Left lung (tissue), 10 donors: ENCODE data around the gene PAPOLB. TPM values are rescaled to one million over a fixed set of nuclear protein-coding genes. Genes with fewer than 3 reads are reported as not detected.

Source experiments
- ATAC-seq: fragments of 200-7000 bp; cut with Tn5 transposase; one replicate; pipeline ENCODE4 v1.9.1; 2020; ENCODE audit warnings: moderate library complexity
- DNase-seq, 4 donors: peaks; one replicate each; pipeline ENCODE4 v3.0.0-alpha.2; 2013 to 2020
- H3K27ac ChIP-seq, 2 donors: fragments of 200-600 bp; sonication (generic) in 1 of 2; one replicate each; pipeline versions ENCODE4 v1.5.0 to v1.8.0; 2020 to 2021
- H3K27me3 ChIP-seq, 2 donors: fragments of 200-600 bp; sonication (generic) in 1 of 2; one replicate each; pipeline versions ENCODE4 v1.5.0 to v1.8.0; 2020 to 2021
- H3K36me3 ChIP-seq, 2 donors: fragments of 200-600 bp; sonication (generic) in 1 of 2; one replicate each; pipeline versions ENCODE4 v1.5.0 to v1.8.0; 2020 to 2021
- H3K4me1 ChIP-seq, 2 donors: fragments of 200-600 bp; one replicate each; pipeline ENCODE4 v1.8.0; 2021
- H3K4me3 ChIP-seq, 2 donors: fragments of 200-600 bp; sonication (generic) in 1 of 2; one replicate each; pipeline versions ENCODE4 v1.5.0 to v1.8.0; 2020 to 2021; ENCODE audit warnings: mild to moderate bottlenecking in 1 of 2
- H3K9me3 ChIP-seq, 2 donors: fragments of 200-600 bp; sonication (generic) in 1 of 2; one replicate each; pipeline versions ENCODE4 v1.5.0 to v1.8.0; 2020 to 2021
- CTCF ChIP-seq, 2 donors: fragments of 200-600 bp; sonication (generic) in 1 of 2; IDR thresholded peaks; one replicate each; pipeline versions ENCODE4 v1.5.0 to v1.8.0; 2021; ENCODE audit warnings: antibody characterized with exemption in 2 of 2
- intact Hi-C, 2 donors: fragments of 100-400 bp; cut with DNase I; formaldehyde crosslinking; loops; one replicate each; pipeline versions ENCODE4 v1.11.2 to v1.14.2; 2022
- polyA plus RNA-seq, 6 donors: library from polyadenylated mRNA; unstranded; fragments of 120-200 nt; gene quantifications; one replicate each; pipeline ENCODE4 v1.2.1, GENCODE V29; 2013; ENCODE audit not compliant: insufficient read length in 6 of 6
- total RNA-seq, 2 donors: library from RNA; stranded (reverse); fragmentation: NEBNext Ultra II Directional; extraction: Animal tissue kit (Norgen Biotek cat#: 25700); gene quantifications; one replicate each; pipeline ENCODE4 v1.2.1, GENCODE V29; 2021
- donor health status: DM: no; HTN: yes; CAD: no.
- donor health status: DM: no; HTN: no; CAD: no.

Gene PAPOLB
- total and polyA plus RNA-seq, 8 donors: 0.07 to 0.24 (median 0.14) TPM

GRCh38 chr7:4883372-4884144, 21.7 kb upstream of the PAPOLB start, which contains the start of gene RADIL:
Gene RADIL, minus strand, starts transcription at chr7:4883716. Its CDS starts 5,577 bp downstream, at chr7:4878139.
- H3K4me1 ChIP-seq: peaks cover 4 to 18% of the 10 kb centered on the region in 2 donors
- intact Hi-C loops: no loop called here
- peak; percentile 80 to 93 (median 92) for DNase-seq
- no peaks in the 10 kb centered on the region for H3K9me3 ChIP-seq
- TF ChIP-seq CTCF (IDR thresholded peaks at IDR 0.05): peak; percentile 72 to 82
- H3K27me3 ChIP-seq: peaks cover 0 to 30% of the 10 kb centered on the region in 2 donors
- ATAC-seq: peak; percentile 91
- H3K4me3 ChIP-seq: peak within 1 kb of the TSS; percentile 51 to 52
- H3K36me3 ChIP-seq: no peaks in the 10 kb centered on the region
- H3K27ac ChIP-seq: peak within 1 kb of the TSS; percentile 74 to 82

GRCh38 chr7:4883033-4883371, 21.2 kb upstream of the PAPOLB start:
- peak overlapping the region; percentile 51 to 52 for H3K4me3 ChIP-seq
- H3K36me3 ChIP-seq: no peaks in the 10 kb centered on the region
- no peak for TF ChIP-seq CTCF (IDR thresholded peaks at IDR 0.05)
- H3K9me3 ChIP-seq: no peaks in the 10 kb centered on the region
- DNase-seq (no peak), ATAC-seq (no peak)
- peaks cover 0 to 30% of the 10 kb centered on the region in 2 donors for H3K27me3 ChIP-seq
- H3K27ac ChIP-seq: peak overlapping the region; percentile 74 to 82
- intact Hi-C loops: no loop called here
- H3K4me1 ChIP-seq: peaks cover 4 to 18% of the 10 kb centered on the region in 2 donors

GRCh38 chr7:4882169-4883032, 20.6 kb upstream of the PAPOLB start:
- no peak for TF ChIP-seq CTCF (IDR thresholded peaks at IDR 0.05)
- Histone ChIP-seq H3K4me3 (peak overlapping the region; percentile 51 to 52), H3K27ac (peak overlapping the region; percentile 74 to 82), H3K36me3 (no peaks in the 10 kb centered on the region), H3K4me1 (peaks cover 4 to 18% of the 10 kb centered on the region in 2 donors), H3K27me3 (peaks cover 0 to 30% of the 10 kb centered on the region in 2 donors), H3K9me3 (no peaks in the 10 kb centered on the region)
- intact Hi-C loops: no loop called here
- DNase-seq: peak in 3 of 4 donors; percentile 67 to 79 (median 71)
- peak; percentile 59 for ATAC-seq

- Histone ChIP-seq H3K4me3 (no peak overlapping the region), H3K9me3 (no peaks in the 10 kb centered on the region), H3K4me1 (peaks cover 4 to 18% of the 10 kb centered on the region in 2 donors), H3K27me3 (peaks cover 0 to 30% of the 10 kb centered on the region in 2 donors), H3K27ac (no peak overlapping the region), H3K36me3 (no peaks in the 10 kb centered on the region)
- intact Hi-C loops: no loop called here
- peak; percentile 54 for ATAC-seq
- no peak for TF ChIP-seq CTCF (IDR thresholded peaks at IDR 0.05)
- DNase-seq: peak in 1 of 4 donors; percentile 60
These were observed 18.4 kb upstream of the PAPOLB start for GRCh38 chr7:4880218-4880617.
